Mesothelial cell of epicardium (in vitro differentiated cells): Measurements from ENCODE around the gene ARHGAP33. TPM values are rescaled to one million over a fixed set of nuclear protein-coding genes. Genes with fewer than 3 reads are reported as not detected.

ENCODE experiments used
- DNase-seq, 2 experiments: peaks; one replicate each; pipeline ENCODE4 v3.0.0; 2021; ENCODE audit warnings: low spot score in 2 of 2; ENCODE audit not compliant: unreplicated experiment in 2 of 2
- H3K27ac Mint-ChIP-seq: 2 replicates; pipeline ENCODE4 v1.8.0; 2021; ENCODE audit warnings: mixed read lengths
- H3K27me3 Mint-ChIP-seq: 2 replicates; pipeline ENCODE4 v1.8.0; 2021; ENCODE audit warnings: low read depth, mixed read lengths
- H3K36me3 Mint-ChIP-seq: 2 replicates; pipeline ENCODE4 v1.8.0; 2021; ENCODE audit warnings: mixed read lengths
- H3K4me1 Mint-ChIP-seq: 2 replicates; pipeline ENCODE4 v1.8.0; 2021; ENCODE audit warnings: mixed read lengths
- H3K4me3 Mint-ChIP-seq: 2 replicates; pipeline ENCODE4 v1.8.0; 2021; ENCODE audit warnings: mild to moderate bottlenecking, moderate library complexity, mixed read lengths
- H3K9me3 Mint-ChIP-seq: 2 replicates; pipeline ENCODE4 v1.8.0; 2021; ENCODE audit warnings: mixed read lengths
- total RNA-seq: library from RNA; stranded (reverse); gene quantifications from 3 replicates; pipeline ENCODE4 v1.2.1, GENCODE V29; 2021
- TF ChIP-seq, protein P1 (sequence below): fragments of 200-600 bp; sonication (generic); IDR thresholded peaks from one replicate; pipeline ENCODE4 v1.5.0; 2021; ENCODE audit warnings: antibody characterized with exemption; ENCODE audit not compliant: unreplicated experiment

ARHGAP33 gene
- total RNA-seq, 1 donor from 2014 or later = 74.0 TPM

DNA sequence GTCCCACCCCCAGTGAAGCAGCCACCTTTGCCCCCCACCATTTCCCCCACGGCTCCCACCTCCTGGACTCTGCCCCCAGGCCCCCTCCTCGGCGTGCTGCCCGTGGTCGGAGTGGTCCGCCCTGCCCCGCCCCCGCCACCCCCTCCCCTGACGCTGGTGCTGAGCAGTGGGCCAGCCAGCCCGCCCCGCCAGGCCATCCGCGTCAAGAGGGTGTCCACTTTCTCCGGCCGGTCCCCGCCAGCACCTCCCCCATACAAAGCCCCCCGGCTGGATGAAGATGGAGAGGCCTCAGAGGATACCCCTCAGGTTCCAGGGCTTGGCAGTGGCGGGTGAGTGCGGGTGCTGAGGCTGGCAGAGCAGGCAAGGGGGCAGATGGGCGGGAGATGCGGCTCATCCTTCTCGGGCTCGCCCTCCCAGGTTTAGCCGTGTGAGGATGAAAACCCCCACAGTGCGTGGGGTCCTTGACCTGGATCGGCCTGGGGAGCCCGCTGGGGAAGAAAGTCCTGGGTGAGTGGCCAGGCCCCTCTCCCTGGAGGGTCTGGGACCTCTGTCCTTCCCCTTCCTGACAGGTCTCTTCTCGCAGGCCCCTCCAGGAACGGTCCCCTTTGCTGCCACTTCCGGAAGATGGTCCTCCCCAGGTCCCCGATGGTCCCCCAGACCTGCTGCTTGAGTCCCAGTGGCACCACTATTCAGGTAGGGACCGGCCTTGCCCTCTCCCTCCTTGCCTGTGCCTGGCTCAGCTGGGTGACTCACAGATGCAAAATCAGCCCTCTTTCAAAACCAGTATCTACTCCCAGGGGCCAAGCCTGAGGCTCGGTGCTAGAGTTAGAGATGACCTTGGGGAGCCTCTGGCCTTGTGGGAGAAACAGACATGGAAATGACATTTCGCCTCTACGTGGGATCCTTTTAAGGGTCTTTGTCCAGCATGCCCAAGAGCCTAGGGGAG, 41.9 kb upstream of the ARHGAP33 start:
- no peaks in the 10 kb centered on the region for H3K4me1 Mint-ChIP-seq
- H3K27ac Mint-ChIP-seq = no peak overlapping the region
- no peaks in the 10 kb centered on the region for H3K9me3 Mint-ChIP-seq
- H3K36me3 Mint-ChIP-seq = peaks cover 39% of the 10 kb centered on the region
- H3K27me3 Mint-ChIP-seq = no peaks in the 10 kb centered on the region
- H3K4me3 Mint-ChIP-seq = no peak overlapping the region
- no peak for DNase-seq
- TF ChIP-seq, protein P1, sequence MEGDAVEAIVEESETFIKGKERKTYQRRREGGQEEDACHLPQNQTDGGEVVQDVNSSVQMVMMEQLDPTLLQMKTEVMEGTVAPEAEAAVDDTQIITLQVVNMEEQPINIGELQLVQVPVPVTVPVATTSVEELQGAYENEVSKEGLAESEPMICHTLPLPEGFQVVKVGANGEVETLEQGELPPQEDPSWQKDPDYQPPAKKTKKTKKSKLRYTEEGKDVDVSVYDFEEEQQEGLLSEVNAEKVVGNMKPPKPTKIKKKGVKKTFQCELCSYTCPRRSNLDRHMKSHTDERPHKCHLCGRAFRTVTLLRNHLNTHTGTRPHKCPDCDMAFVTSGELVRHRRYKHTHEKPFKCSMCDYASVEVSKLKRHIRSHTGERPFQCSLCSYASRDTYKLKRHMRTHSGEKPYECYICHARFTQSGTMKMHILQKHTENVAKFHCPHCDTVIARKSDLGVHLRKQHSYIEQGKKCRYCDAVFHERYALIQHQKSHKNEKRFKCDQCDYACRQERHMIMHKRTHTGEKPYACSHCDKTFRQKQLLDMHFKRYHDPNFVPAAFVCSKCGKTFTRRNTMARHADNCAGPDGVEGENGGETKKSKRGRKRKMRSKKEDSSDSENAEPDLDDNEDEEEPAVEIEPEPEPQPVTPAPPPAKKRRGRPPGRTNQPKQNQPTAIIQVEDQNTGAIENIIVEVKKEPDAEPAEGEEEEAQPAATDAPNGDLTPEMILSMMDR = no peak

DNA sequence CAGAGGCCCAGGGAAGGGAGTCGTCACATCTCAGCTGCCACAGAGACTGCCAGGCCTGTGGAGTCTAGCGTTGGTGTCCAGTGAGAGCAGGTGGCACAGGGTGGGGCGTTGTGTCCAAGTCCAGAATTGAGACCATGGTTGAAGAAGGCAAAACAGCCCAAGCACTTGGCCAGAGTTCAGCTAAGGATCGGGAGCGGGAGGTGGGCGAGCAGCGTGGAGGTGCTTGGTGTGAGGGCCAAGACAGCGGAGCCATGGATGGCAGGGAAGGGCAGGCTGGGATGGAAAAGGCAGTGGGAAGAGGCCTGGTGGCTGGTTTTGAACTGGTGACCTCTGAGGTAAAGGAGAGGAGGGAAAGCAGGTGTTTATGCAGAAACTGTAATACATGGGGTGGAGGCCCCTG, 41.1 kb upstream of the ARHGAP33 start:
- Mint-ChIP-seq H3K4me1 (no peaks in the 10 kb centered on the region), H3K27me3 (no peaks in the 10 kb centered on the region), H3K9me3 (no peaks in the 10 kb centered on the region), H3K36me3 (peaks cover 42% of the 10 kb centered on the region), H3K4me3 (no peak overlapping the region), H3K27ac (no peak overlapping the region)
- no peak for DNase-seq
- TF ChIP-seq, protein P1 = no peak

DNA sequence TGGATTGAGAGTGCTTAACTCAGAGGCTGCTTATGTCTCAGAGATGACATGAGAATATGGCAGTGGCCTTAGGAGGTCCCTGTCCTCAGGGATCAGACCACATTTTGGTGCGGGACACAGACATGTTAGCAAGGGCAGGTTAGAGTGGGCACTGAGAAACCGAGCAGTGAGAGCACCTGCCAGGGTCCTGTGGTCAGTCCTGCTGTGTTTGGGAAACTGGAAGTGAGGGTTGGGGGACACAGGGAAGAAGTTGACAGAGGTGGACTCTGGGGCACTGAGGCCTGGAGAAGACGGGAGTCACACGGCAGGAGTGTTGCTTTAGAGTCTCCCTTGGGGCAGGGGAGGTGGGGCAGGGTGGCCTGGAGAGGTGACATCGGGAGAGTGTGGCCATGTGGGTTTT, 40.5 kb upstream of the ARHGAP33 start:
- DNase-seq = no peak
- Mint-ChIP-seq H3K36me3 (peaks cover 41% of the 10 kb centered on the region), H3K4me3 (no peak overlapping the region)

DNA sequence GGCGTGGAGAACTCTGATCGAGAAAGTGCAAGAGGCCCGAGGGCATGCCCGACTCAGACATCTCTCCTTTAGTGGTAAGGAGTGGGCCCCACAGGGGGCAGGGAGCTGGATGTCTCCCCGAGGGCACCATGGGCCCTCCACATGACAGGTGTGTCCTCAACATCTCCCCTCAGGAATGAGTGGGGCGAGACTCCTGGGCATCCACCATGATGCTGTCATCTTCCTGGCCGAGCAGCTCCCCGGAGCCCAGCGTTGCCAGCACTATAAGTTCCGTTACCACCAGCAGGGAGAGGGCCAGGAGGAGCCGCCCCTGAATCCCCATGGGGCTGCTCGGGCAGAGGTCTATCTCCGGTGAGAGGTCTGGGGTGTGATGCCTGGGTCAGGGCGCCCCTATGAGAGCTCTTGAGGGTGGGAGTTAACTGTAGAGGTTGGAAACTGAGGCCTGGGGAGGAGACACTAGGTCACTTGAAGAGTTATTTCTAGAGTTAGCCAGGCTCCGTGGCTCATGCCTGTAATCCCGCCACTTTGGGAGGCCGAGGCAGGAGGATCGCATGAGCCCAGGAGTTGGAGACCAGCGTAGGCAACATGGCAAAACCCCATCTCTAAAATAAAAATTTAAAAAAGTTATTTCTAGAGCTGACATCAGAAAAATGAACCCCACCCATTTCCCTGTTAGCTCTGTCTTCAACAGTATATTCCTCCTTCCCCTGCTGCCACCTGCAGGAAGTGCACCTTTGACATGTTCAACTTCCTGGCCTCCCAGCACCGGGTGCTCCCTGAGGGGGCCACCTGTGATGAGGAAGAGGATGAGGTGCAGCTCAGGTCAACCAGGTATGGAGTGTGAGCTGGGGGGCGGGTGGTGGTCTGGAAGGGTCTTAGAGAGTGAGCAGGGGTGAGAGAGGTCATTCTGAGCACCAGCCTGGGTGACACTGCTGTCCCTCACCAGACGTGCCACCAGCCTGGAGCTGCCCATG, 38.2 kb upstream of the ARHGAP33 start:
- Mint-ChIP-seq H3K4me3 (no peak overlapping the region), H3K4me1 (peaks cover 7% of the 10 kb centered on the region), H3K27ac (no peak overlapping the region), H3K27me3 (no peaks in the 10 kb centered on the region), H3K36me3 (peaks cover 27% of the 10 kb centered on the region), H3K9me3 (no peaks in the 10 kb centered on the region)
- TF ChIP-seq, protein P1 = peak; percentile 25
- DNase-seq = no peak

More for the DNA sequence above, 40.5 kb upstream of the ARHGAP33 start:
- Mint-ChIP-seq H3K27me3 (no peaks in the 10 kb centered on the region), H3K4me1 (peaks cover 1% of the 10 kb centered on the region), H3K27ac (no peak overlapping the region), H3K9me3 (no peaks in the 10 kb centered on the region)
- TF ChIP-seq, protein P1 = no peak

DNA sequence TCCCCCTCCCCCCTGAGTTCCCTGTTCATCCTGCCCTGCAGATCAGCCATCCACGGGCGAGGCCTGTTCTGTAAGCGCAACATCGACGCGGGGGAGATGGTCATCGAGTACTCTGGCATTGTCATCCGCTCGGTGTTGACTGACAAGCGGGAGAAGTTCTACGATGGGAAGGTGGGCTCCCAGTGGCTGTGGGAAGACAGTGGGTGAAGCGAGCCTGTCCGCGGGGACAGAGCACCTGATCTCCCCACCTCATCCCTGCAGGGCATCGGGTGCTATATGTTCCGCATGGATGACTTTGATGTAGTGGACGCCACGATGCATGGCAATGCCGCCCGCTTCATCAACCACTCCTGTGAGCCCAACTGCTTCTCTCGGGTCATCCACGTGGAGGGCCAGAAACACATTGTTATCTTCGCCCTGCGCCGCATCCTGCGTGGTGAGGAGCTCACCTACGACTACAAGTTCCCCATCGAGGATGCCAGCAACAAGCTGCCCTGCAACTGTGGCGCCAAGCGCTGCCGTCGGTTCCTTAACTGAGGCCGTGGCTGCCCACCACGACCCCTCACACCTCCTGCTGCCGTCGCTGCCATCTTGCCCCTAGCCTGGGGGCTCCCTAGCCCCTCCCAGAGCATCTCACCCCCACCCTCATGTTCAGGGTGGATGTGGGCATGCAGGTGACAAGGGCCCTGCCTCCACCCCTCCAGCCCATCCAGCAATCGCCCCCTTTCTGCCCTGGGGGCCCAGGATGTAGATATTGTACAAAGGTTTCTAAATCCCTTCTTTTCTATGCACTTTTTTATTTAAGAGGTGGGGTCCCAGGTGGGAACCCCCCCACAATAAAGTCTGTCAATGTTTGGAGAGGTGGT, 37.1 kb upstream of the ARHGAP33 start:
- TF ChIP-seq, protein P1 = no peak
- peaks cover 31% of the 10 kb centered on the region for H3K36me3 Mint-ChIP-seq
- no peak overlapping the region for H3K4me3 Mint-ChIP-seq

More for the DNA sequence above, 37.1 kb upstream of the ARHGAP33 start:
- DNase-seq = no peak
- Mint-ChIP-seq H3K27ac (no peak overlapping the region), H3K27me3 (no peaks in the 10 kb centered on the region), H3K4me1 (peaks cover 8% of the 10 kb centered on the region), H3K9me3 (no peaks in the 10 kb centered on the region)
